Testis (tissue), 3 donors: ENCODE data around the gene GNAI3. TPM values are rescaled to one million over a fixed set of nuclear protein-coding genes. Genes with fewer than 3 reads are reported as not detected.

Experiments used
- DNase-seq: peaks from one replicate; pipeline ENCODE4 v3.0.0-alpha.2; 2019
- H3K27ac ChIP-seq, 2 donors: fragments of 200-600 bp; sonication (generic); one replicate each; pipeline ENCODE4 v1.5.1; 2019
- H3K27me3 ChIP-seq: fragments of 200-600 bp; sonication (generic); one replicate; pipeline ENCODE4 v1.5.1; 2019
- H3K36me3 ChIP-seq: fragments of 200-600 bp; sonication (generic); one replicate; pipeline ENCODE4 v1.5.1; 2017; ENCODE audit warnings: low read depth; ENCODE audit errors: missing control alignments
- H3K4me1 ChIP-seq: fragments of 200-600 bp; sonication (generic); one replicate; pipeline ENCODE4 v1.5.1; 2019
- H3K4me3 ChIP-seq, 2 donors: fragments of 200-600 bp; sonication (generic); one replicate each; pipeline ENCODE4 v1.5.1; 2017 to 2019
- H3K9me3 ChIP-seq: fragments of 200-600 bp; sonication (generic); one replicate; pipeline ENCODE4 v1.5.1; 2017
- CTCF ChIP-seq, 3 experiments: fragments of 450-650 bp in 2 of 3; fragments of 200-600 bp in 1 of 3; sonication (generic) in 1 of 3; IDR thresholded peaks; one replicate each; pipeline ENCODE4 v1.5.1; 2016 to 2019; ENCODE audit warnings: antibody characterized with exemption in 3 of 3, mild to moderate bottlenecking in 2 of 3, moderate library complexity in 1 of 3
- POLR2A ChIP-seq: fragments of 450-650 bp; IDR thresholded peaks from one replicate; pipeline ENCODE4 v1.6.1; 2017; ENCODE audit warnings: antibody characterized with exemption, mild to moderate bottlenecking, moderate library complexity
- WGBS, 2 donors: methylation state at CpG; one replicate each; pipeline ENCODE4 v1.1.5; 2018; 5-methylcytosine and 5-hydroxymethylcytosine counted together
- intact Hi-C: fragments of 100-400 bp; cut with DNase I; formaldehyde crosslinking; loops from one replicate; pipeline ENCODE4 v1.15.1; 2023; ENCODE audit warnings: low total_unique reads
- polyA plus RNA-seq: library from polyadenylated mRNA; stranded (reverse); fragments of 350-450 nt; fragmentation: Illumina TruSeq; extraction: RNeasy Lipid Tissue Mini Kit (QIAGEN cat#74804); gene quantifications from one replicate; pipeline ENCODE4 v1.2.3, GENCODE V29; 2014; ENCODE audit warnings: low read depth, low replicate concordance; ENCODE audit not compliant: insufficient read depth
- total RNA-seq, 2 donors: library from RNA; depleted of rRNA; stranded (reverse); fragments of >200 nt; gene quantifications; one replicate each; pipeline ENCODE4 v1.2.3, GENCODE V29; 2016

Gene GNAI3
- total and polyA plus RNA-seq, 3 donors from 2014 or later: 5.7 to 5.9 (median 5.8) TPM

GRCh38 chr1:109611308-109611990 is 63.0 kb downstream of the GNAI3 start:
- 91 to 95% methylated on average over 13 of the region's 13 CpGs for WGBS, 2 donors
- H3K27ac ChIP-seq: no peak overlapping the region
- no peak for DNase-seq

GRCh38 chr1:109613361-109614147 is 65.1 kb downstream of the GNAI3 start:
- Histone ChIP-seq H3K4me1 (no peaks in the 10 kb centered on the region), H3K36me3 (no peaks in the 10 kb centered on the region), H3K27me3 (no peaks in the 10 kb centered on the region), H3K9me3 (no peaks in the 10 kb centered on the region), H3K27ac (no peak overlapping the region), H3K4me3 (no peak overlapping the region)
- WGBS, 2 donors: 61 to 62% methylated on average over 7 of the region's 7 CpGs
- TF ChIP-seq POLR2A (no peak), CTCF (IDR thresholded peaks at IDR 0.05) (no peak)
- intact Hi-C loops: no loop called here
- DNase-seq: no peak

More at GRCh38 chr1:109611308-109611990, 63.0 kb downstream of the GNAI3 start:
- TF ChIP-seq POLR2A (no peak), CTCF (IDR thresholded peaks at IDR 0.05) (no peak)
- Histone ChIP-seq H3K27me3 (no peaks in the 10 kb centered on the region), H3K4me3 (no peak overlapping the region), H3K4me1 (no peaks in the 10 kb centered on the region), H3K36me3 (no peaks in the 10 kb centered on the region), H3K9me3 (no peaks in the 10 kb centered on the region)
- intact Hi-C loops: no loop called here

GRCh38 chr1:109615879-109616278 is 67.5 kb downstream of the GNAI3 start:
- intact Hi-C loops: no loop called here
- peaks cover 8% of the 10 kb centered on the region for H3K4me1 ChIP-seq
- no peaks in the 10 kb centered on the region for H3K36me3 ChIP-seq
- no peak overlapping the region for H3K4me3 ChIP-seq
- H3K9me3 ChIP-seq: no peaks in the 10 kb centered on the region
- no peak overlapping the region for H3K27ac ChIP-seq
- no peaks in the 10 kb centered on the region for H3K27me3 ChIP-seq
- TF ChIP-seq POLR2A (no peak), CTCF (IDR thresholded peaks at IDR 0.05) (no peak)
- DNase-seq: no peak
- 77% methylated on average over 3 of the region's 3 CpGs for WGBS, 2 donors

GRCh38 chr1:109616391-109616790 is 68.0 kb downstream of the GNAI3 start:
- Histone ChIP-seq H3K36me3 (no peaks in the 10 kb centered on the region), H3K4me3 (no peak overlapping the region), H3K27me3 (no peaks in the 10 kb centered on the region), H3K27ac (no peak overlapping the region), H3K4me1 (peaks cover 13% of the 10 kb centered on the region), H3K9me3 (no peaks in the 10 kb centered on the region)
- intact Hi-C loops: no loop called here
- WGBS, 2 donors: 81 to 83% methylated on average over 3 of the region's 3 CpGs
- DNase-seq: no peak
- TF ChIP-seq POLR2A (no peak), CTCF (IDR thresholded peaks at IDR 0.05) (no peak)
